NCI-H460 (cell line): ENCODE measurements around the gene EXOSC5. TPM values are rescaled to one million over a fixed set of nuclear protein-coding genes. Genes with fewer than 3 reads are reported as not detected.
"Not testable (repeated sequence)": the region's sequence is repeated elsewhere in the genome, so short reads cannot be mapped to it uniquely, and the experiment has no call there.

ENCODE experiments used
- DNase-seq: peaks from one replicate; pipeline ENCODE4 v3.0.0-alpha.2; 2016; ENCODE audit warnings: low read depth; ENCODE audit errors: extremely low read depth
- small RNA-seq, 2 experiments: library from RNA; depleted of rRNA; stranded (forward); fragments of <200 nt; gene quantifications; one replicate each; pipeline ENCODE3, GENCODE V24; 2014
- total RNA-seq: library from RNA; depleted of rRNA; stranded (reverse); fragments of >200 nt; shearing (Covaris generic); gene quantifications from 2 replicates; pipeline ENCODE4 v1.2.3, GENCODE V29; 2014; rRNA removed

EXOSC5 gene
- total RNA-seq, 1 experiment from 2014 or later, result 16.5 TPM

DNA sequence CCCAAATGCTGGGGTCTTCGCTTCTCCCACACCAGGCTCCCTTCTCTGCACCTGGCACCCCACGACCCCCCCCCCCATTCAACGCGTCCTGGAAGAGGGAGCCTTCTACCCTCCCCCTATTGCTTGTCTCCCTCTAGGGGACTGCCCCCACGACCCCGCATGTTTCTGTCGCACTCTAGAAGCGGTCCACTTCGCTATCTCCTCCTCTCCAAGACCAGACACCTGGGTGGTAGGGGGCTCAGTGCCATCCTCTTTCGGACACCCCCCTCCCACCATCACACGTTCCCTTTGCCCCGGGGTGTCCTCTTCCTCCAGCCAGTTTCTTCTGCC, 44.9 kb downstream of the EXOSC5 start:
- no peak for DNase-seq

GRCh38 chr19:41351339-41352245, 45.6 kb downstream of the EXOSC5 start:
- peak; percentile 19 for DNase-seq

DNA sequence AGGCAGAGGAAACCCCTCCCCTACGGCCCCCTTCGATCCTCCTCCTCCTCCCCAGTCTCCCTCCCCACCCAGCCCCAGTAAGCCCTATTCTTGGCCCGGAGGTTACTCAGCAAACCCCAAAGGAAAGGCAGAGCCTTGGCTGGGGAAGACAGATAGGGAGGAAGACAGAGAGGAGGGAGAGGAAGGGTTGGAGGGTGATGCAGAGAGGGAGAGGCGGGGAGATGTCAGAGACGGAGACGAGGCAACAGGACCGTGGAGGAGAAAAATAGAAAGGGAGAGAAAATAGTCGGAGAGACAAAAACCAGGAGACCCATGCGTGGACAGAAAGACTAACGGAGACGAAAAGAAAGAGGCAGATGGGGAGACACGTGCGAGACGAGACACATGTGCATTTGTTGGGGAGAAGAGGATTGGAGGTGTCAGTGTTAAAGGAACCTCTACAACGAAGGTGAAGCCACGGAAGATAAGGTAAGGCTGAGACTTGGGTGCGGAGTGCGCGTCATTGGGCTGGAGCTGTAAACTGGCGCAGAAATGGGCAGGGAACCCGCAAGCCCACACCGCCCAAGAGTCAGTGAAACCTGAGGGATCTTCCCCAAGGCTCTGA, 46.3 kb downstream of the EXOSC5 start:
- no peak for DNase-seq

DNA sequence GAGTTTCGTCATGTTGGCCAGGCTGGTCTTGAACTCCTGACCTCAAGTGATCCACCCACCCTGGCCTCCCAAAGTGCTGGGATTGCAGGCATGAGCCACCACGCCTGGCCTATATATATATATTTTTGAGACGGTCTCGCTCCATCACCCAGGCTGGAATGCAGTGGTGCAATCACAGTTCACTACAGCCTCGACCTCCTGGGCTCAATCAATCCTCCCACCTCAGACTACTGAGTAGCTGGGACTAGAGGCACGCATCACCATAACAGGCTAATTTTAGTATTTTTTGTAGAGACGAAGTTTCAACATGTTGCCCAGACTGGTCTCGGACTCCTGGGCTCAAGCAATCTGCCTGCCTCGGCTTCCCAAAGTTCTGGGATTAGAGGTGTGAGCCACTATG, 50.2 kb downstream of the EXOSC5 start:
- not testable (repeated sequence) for DNase-seq

DNA sequence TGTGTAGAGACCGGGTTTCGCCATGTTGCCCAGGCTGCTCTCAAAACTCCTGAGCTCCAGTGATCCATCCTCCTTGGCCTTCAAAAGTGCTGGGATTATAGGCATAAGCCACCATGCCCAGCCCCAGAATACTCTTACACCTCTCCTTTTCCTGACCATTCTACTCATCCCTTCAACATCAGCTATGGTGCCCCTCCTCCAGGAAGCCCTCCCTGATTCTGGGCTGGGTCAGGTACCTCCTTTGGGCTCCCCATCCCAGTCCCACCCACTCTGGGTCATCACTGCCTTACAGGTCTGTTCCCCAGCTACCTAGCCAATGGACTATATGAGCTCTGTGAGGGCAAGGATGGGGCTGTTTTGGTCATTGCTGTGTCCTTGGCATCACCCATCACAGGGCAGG, 53.0 kb downstream of the EXOSC5 start:
- no peak for DNase-seq

DNA sequence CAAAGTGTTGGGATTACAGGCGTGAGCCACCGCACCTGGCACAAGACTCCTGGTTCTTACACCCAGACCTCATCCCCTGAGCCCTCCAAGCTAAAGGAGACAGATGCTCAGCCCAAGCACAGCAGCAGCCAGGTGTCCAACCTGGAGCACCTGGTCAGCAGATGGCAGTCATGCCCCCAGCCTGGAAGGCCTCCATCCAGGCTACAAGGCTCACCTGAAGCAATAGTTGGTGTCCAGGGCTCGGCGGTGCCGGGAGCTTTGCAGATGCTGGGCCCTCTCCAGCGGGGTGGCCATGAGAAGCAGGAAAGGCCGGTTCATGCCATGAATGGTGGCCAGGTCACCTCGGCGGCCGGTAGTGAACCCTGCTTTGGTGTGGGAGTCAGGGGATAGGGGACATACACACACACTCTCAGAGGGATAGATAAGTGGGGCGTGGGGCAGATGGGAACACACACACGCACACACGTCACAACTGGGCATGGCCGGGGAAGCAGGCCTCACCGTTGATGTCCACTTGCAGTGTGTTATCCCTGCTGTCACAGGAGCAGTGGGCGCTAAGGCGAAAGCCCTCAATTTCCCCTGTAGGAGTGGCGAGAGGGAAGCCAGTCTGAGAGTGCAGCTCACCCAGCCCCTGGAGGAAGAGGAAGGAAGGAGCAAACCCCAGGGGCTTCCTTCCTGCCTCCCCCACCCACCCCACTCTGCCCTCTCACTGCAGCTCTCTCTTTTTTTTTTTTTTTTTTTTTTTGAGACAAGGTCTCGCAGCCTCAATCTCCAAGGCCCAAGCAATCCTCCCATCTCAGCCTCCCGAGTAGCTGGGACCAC, 55.3 kb downstream of the EXOSC5 start:
- no peak for DNase-seq

- no peak for DNase-seq
Measured at GRCh38 chr19:41339936-41340335, 57.2 kb downstream of the EXOSC5 start.

Small RNAs within 50 kb of the gene (small RNA-seq; reads per million reads assigned to genes)
- 0 reads per million in 2 experiments for gene RF00017

Other genes with a start within 250 kb of the EXOSC5 start
- 0.22 TPM in 1 of 2 replicates, not detected in the other for gene CYP2S1, start 204.1 kb downstream of the EXOSC5 start, total RNA-seq
- 27.7 and 29.8 TPM in 2 replicates for gene AXL, start 178.1 kb downstream of the EXOSC5 start, total RNA-seq
- gene HNRNPUL1, start 133.0 kb downstream of the EXOSC5 start, total RNA-seq, result 80.3 and 89.5 TPM in 2 replicates
- gene CCDC97, start 87.2 kb downstream of the EXOSC5 start, total RNA-seq, result 7.3 and 9.1 TPM in 2 replicates
- gene TGFB1, start 43.4 kb downstream of the EXOSC5 start, total RNA-seq, result 4.8 and 9.4 TPM in 2 replicates
- gene B9D2, start 33.2 kb downstream of the EXOSC5 start, total RNA-seq, result 3.1 and 3.9 TPM in 2 replicates
- 1.8 and 1.9 TPM in 2 replicates for gene TMEM91, start 20.8 kb downstream of the EXOSC5 start, total RNA-seq
- 32.5 and 33.6 TPM in 2 replicates for gene BCKDHA, start 459 bp upstream of the EXOSC5 start, total RNA-seq
- not detected in 2 replicates for gene B3GNT8, start 30.0 kb upstream of the EXOSC5 start, total RNA-seq
- 27.5 and 30.9 TPM in 2 replicates for gene DMAC2, start 42.6 kb upstream of the EXOSC5 start, total RNA-seq
- gene ERICH4, start 45.8 kb upstream of the EXOSC5 start, total RNA-seq, result not detected in 2 replicates
- not detected in 2 replicates for gene CEACAM21, start 178.8 kb upstream of the EXOSC5 start, total RNA-seq
- not detected in 2 replicates for gene CEACAM4, start 229.7 kb upstream of the EXOSC5 start, total RNA-seq